ENCODE data around the gene PLCB1. TPM values are rescaled to one million over a fixed set of nuclear protein-coding genes. Genes with fewer than 3 reads are reported as not detected.

Gene PLCB1
- total RNA-seq, 2 experiments from 2014 or later: 3.1 to 3.6 TPM

DNA sequence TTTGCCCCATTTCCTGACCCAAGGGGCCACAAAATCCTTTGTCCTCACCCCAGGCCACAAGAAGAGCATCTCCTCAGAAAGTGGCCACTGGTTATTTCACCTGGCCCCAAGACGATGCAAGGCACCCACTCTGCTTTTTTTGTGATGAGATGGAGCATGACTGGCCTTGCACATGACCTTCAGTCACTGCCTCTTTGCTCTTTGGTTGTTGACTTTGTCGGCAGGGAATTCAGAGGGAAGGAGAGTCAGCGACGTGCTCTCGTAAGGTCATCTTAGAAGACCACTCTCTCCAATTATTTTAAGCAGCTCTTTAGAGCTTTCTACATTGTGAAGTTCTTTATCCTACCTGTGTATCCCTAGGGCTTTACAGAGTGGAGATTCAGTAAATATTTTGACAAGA, 306.7 kb downstream of the PLCB1 start:
- TF ChIP-seq, protein P1, sequence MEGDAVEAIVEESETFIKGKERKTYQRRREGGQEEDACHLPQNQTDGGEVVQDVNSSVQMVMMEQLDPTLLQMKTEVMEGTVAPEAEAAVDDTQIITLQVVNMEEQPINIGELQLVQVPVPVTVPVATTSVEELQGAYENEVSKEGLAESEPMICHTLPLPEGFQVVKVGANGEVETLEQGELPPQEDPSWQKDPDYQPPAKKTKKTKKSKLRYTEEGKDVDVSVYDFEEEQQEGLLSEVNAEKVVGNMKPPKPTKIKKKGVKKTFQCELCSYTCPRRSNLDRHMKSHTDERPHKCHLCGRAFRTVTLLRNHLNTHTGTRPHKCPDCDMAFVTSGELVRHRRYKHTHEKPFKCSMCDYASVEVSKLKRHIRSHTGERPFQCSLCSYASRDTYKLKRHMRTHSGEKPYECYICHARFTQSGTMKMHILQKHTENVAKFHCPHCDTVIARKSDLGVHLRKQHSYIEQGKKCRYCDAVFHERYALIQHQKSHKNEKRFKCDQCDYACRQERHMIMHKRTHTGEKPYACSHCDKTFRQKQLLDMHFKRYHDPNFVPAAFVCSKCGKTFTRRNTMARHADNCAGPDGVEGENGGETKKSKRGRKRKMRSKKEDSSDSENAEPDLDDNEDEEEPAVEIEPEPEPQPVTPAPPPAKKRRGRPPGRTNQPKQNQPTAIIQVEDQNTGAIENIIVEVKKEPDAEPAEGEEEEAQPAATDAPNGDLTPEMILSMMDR (IDR thresholded peaks at IDR 0.05): no peak

DNA sequence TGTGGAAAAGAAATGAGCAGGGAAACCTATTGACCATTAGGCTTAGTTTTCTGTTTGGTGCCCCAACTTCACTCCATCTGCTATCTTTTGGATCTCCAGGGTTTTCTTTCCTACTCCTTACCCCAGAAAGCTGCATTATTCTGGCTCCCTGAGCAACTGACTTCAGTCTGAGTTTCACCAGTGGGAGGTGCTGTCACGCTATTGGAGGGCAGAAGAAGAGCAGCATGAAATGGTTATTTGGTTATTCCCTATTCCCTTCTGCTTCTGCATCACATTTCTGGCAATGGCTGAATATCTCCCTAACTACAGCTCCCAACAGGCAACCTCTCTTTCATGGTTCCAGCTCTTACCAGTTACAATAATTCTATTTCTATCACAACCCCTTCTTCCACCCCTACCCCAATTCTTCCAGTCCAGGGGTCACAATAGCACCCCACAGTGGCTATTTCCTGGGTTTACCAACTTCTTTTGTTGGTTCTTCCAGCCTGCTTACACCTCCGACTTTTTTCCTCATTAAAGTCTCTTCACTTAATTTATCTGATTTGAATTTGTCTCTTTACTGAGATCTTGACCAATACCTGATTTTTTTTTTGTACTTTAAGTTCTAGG, 311.5 kb downstream of the PLCB1 start:
- intact Hi-C loops (cut with micrococcal nuclease): no loop called here
- Mint-ChIP-seq H3K9me3 (peaks cover 4% of the 10 kb centered on the region), H3K27ac (no peak overlapping the region), H3K36me3 (ENCODE audit: low read depth) (no peaks in the 10 kb centered on the region), H3K4me1 (ENCODE audit: low read depth) (no peaks in the 10 kb centered on the region), H3K4me3 (no peak overlapping the region), H3K27me3 (no peaks in the 10 kb centered on the region)
- TF ChIP-seq, protein P1 (IDR thresholded peaks at IDR 0.05): no peak
- ATAC-seq (no peak), DNase-seq (no peak)
- ChIA-PET CTCF (no interaction called here), POLR2A (interaction anchor here (0.6 kb wide), 1 partner anchor 11 kb away, joined by 3 read pairs; no protein-coding TSS in a partner anchor)

More for the DNA sequence above, 306.7 kb downstream of the PLCB1 start:
- no peaks in the 10 kb centered on the region for H3K36me3 Mint-ChIP-seq (ENCODE audit: low read depth)
- ATAC-seq (no peak), DNase-seq (no peak)
- H3K4me1 Mint-ChIP-seq (ENCODE audit: low read depth): no peaks in the 10 kb centered on the region
- intact Hi-C loops (cut with micrococcal nuclease): no loop called here
- ChIA-PET POLR2A (interaction anchor here (0.6 kb wide), 1 partner anchor 257 kb away, joined by 3 read pairs; no protein-coding TSS in a partner anchor), CTCF (no interaction called here)
- H3K27me3 Mint-ChIP-seq: no peaks in the 10 kb centered on the region
- no peak overlapping the region for H3K27ac Mint-ChIP-seq
- no peak overlapping the region for H3K4me3 Mint-ChIP-seq
- peaks cover 3% of the 10 kb centered on the region for H3K9me3 Mint-ChIP-seq

GRCh38 chr20:8447262-8448120, 315.4 kb downstream of the PLCB1 start:
- Mint-ChIP-seq H3K27me3 (no peaks in the 10 kb centered on the region), H3K4me3 (no peak overlapping the region), H3K36me3 (ENCODE audit: low read depth) (no peaks in the 10 kb centered on the region), H3K4me1 (ENCODE audit: low read depth) (no peaks in the 10 kb centered on the region), H3K27ac (no peak overlapping the region), H3K9me3 (peaks cover 4% of the 10 kb centered on the region)
- intact Hi-C loops (cut with micrococcal nuclease): no loop called here
- CTCF ChIA-PET: no interaction called here
- DNase-seq (no peak), ATAC-seq (no peak)
- TF ChIP-seq, protein P1 (IDR thresholded peaks at IDR 0.05): no peak
- POLR2A ChIA-PET: no interaction called here

DNA sequence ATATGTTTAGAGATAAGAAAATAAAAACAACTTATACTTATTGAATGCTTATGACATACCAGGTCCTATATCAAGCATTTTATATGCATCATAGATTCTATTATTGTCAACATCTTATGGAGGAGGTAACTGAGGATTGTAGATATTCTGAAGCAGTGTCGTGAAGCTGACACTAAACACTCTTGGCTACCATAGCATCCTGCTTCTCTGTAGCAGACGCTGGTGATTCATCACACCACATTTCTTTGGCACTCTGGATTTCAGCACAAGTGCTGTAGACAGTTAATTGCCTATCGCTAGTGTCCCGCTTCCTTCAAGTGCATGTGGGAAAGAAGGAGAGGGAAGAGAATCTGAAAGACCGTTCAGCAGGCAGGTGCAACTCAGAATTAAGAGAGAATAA, 317.1 kb downstream of the PLCB1 start:
- Mint-ChIP-seq H3K4me1 (ENCODE audit: low read depth) (no peaks in the 10 kb centered on the region), H3K36me3 (ENCODE audit: low read depth) (no peaks in the 10 kb centered on the region), H3K9me3 (no peaks in the 10 kb centered on the region), H3K27me3 (no peaks in the 10 kb centered on the region), H3K4me3 (no peak overlapping the region), H3K27ac (no peak overlapping the region)
- TF ChIP-seq, protein P1 (IDR thresholded peaks at IDR 0.05): no peak
- POLR2A ChIA-PET: no interaction called here
- CTCF ChIA-PET: no interaction called here
- intact Hi-C loops (cut with micrococcal nuclease): no loop called here
- no peak for DNase-seq
- ATAC-seq: no peak

- H3K27me3 Mint-ChIP-seq: no peaks in the 10 kb centered on the region
- CTCF ChIA-PET: interaction anchor here (1.1 kb wide), 1 partner anchor 268 kb away, joined by 3 read pairs; no protein-coding TSS in a partner anchor
- DNase-seq (peak; percentile 48), ATAC-seq (peak; percentile 91)
- H3K36me3 Mint-ChIP-seq (ENCODE audit: low read depth): no peaks in the 10 kb centered on the region
- no peak overlapping the region for H3K4me3 Mint-ChIP-seq
- intact Hi-C loops (cut with micrococcal nuclease): no loop called here
- POLR2A ChIA-PET: no interaction called here
- no peak overlapping the region for H3K27ac Mint-ChIP-seq
- peaks cover 2% of the 10 kb centered on the region for H3K4me1 Mint-ChIP-seq (ENCODE audit: low read depth)
- no peaks in the 10 kb centered on the region for H3K9me3 Mint-ChIP-seq
- TF ChIP-seq, protein P1 (IDR thresholded peaks at IDR 0.05): no peak
These were observed 322.2 kb downstream of the PLCB1 start for GRCh38 chr20:8454137-8454712.
